A549 (cell line): ENCODE data around the gene RYR1. TPM values are rescaled to one million over a fixed set of nuclear protein-coding genes. Genes with fewer than 3 reads are reported as not detected.

Source experiments
- ATAC-seq, 2 experiments: fragments of 200-7000 bp in 1 of 2; fragments of >200 bp in 1 of 2; cut with Nextera tagmentation in 1 of 2; cut with Tn5 transposase in 1 of 2; 3 replicates each; pipeline versions ENCODE4 v1.8.0 to v1.9.1; 2018 to 2020; ENCODE audit warnings: mild to moderate bottlenecking in 1 of 2, moderate library complexity in 1 of 2
- CTCF ChIA-PET: fragments of 300-600 bp; sonication (Branson Sonifier 250); formaldehyde crosslinking; extraction: SDS; loops from one replicate; lab custom pipeline; 2021; ENCODE audit warnings: antibody characterized with exemption, inconsistent platforms; lab: Yijun Ruan, JAX
- POLR2A ChIA-PET: fragments of 350-600 bp; formaldehyde crosslinking; extraction: SDS; loops from one replicate; lab custom pipeline; 2021; ENCODE audit warnings: antibody characterized with exemption, inconsistent platforms; lab: Yijun Ruan, JAX
- DNase-seq, 2 experiments: peaks; one replicate each; pipeline versions ENCODE4 v3.0.0 to v3.0.0-alpha.2; 2011 to 2016; ENCODE audit warnings: low read depth in 1 of 2, low spot score in 1 of 2
- FAIRE-seq: peaks from 2 replicates; lab custom pipeline; 2011; peaks lifted over from hg19 to GRCh38; lab: Jason Lieb, UNC
- H3K27ac ChIP-seq, 2 experiments: fragments of >200 bp; sonication (Bioruptor Twin); formaldehyde crosslinking; 3 replicates each; pipeline ENCODE4 v1.5.1; 2016 to 2017
- H3K4me1 ChIP-seq: fragments of >200 bp; sonication (Bioruptor Twin); formaldehyde crosslinking; 3 replicates; pipeline ENCODE4 v1.6.1; 2016
- H3K4me2 ChIP-seq: fragments of >200 bp; sonication (Bioruptor Twin); formaldehyde crosslinking; 3 replicates; pipeline ENCODE4 v1.6.1; 2016
- H3K4me3 ChIP-seq: fragments of >200 bp; sonication (Bioruptor Twin); formaldehyde crosslinking; 3 replicates; pipeline ENCODE4 v1.5.1; 2016
- H3K9me3 ChIP-seq: fragments of >200 bp; sonication (Bioruptor Twin); formaldehyde crosslinking; 3 replicates; pipeline ENCODE4 v1.6.1; 2016
- ATOH8 ChIP-seq: fragments of 250-450 bp; sonication (Bioruptor Pico); IDR thresholded peaks from 2 replicates; pipeline ENCODE4 v1.5.0; 2020; ENCODE audit warnings: low read depth, mild to moderate bottlenecking, moderate library complexity
- BCL3 ChIP-seq: fragments of >200 bp; sonication (Bioruptor Twin); formaldehyde crosslinking; IDR thresholded peaks from 3 replicates; pipeline ENCODE4 v1.6.1; 2016
- CHD2 ChIP-seq: fragments of 150-350 bp; IDR thresholded peaks from 2 replicates; pipeline ENCODE4 v1.6.1; 2014; ENCODE audit warnings: low read length; ENCODE audit not compliant: partially characterized antibody
- EHF ChIP-seq: fragments of 250-450 bp; sonication (Bioruptor Pico); IDR thresholded peaks from 2 replicates; pipeline ENCODE4 v1.5.0; 2020; ENCODE audit warnings: mild to moderate bottlenecking
- HEYL ChIP-seq: fragments of 250-450 bp; sonication (Bioruptor Pico); IDR thresholded peaks from 2 replicates; pipeline ENCODE4 v1.8.0; 2021; ENCODE audit warnings: mild to moderate bottlenecking, moderate library complexity
- HOXB13 ChIP-seq: fragments of 250-450 bp; sonication (Bioruptor Pico); IDR thresholded peaks from 2 replicates; pipeline ENCODE4 v1.5.0; 2020; ENCODE audit warnings: low read depth, mild to moderate bottlenecking, moderate library complexity
- HOXB5 ChIP-seq: fragments of 250-450 bp; sonication (Bioruptor Pico); IDR thresholded peaks from 2 replicates; pipeline ENCODE4 v1.5.0; 2020; ENCODE audit warnings: mild to moderate bottlenecking, moderate library complexity
- JUN ChIP-seq, 2 experiments: fragments of >200 bp; sonication (Bioruptor Twin); formaldehyde crosslinking; IDR thresholded peaks; 2 replicates in 1 of 2; 3 replicates in 1 of 2; pipeline ENCODE4 v1.6.1; 2016 to 2017
- KDM5A ChIP-seq: fragments of 200-600 bp; sonication (generic); IDR thresholded peaks from 2 replicates; pipeline ENCODE4 v1.6.1; 2016; ENCODE audit warnings: antibody characterized with exemption, mild to moderate bottlenecking
- NPAS2 ChIP-seq: fragments of 250-450 bp; sonication (Bioruptor Pico); IDR thresholded peaks from 2 replicates; pipeline ENCODE4 v1.8.0; 2022; ENCODE audit warnings: mild to moderate bottlenecking, moderate library complexity, borderline replicate concordance
- POLR2AphosphoS2 ChIP-seq: conservative IDR thresholded peaks from 2 replicates; pipeline ENCODE4 v1.6.1; 2012; ENCODE audit warnings: low read length, improper control_type of control experiment, inconsistent platforms
- SREBF2 ChIP-seq: fragments of 450-650 bp; IDR thresholded peaks from 2 replicates; pipeline ENCODE4 v1.6.1; 2014; ENCODE audit warnings: mild to moderate bottlenecking, moderate library complexity
- TFCP2L1 ChIP-seq: fragments of 250-450 bp; sonication (Bioruptor Pico); IDR thresholded peaks from 2 replicates; pipeline ENCODE4 v1.5.0; 2021; ENCODE audit warnings: mild to moderate bottlenecking
- USF2 ChIP-seq: fragments of 450-650 bp; IDR thresholded peaks from 2 replicates; pipeline ENCODE4 v1.6.1; 2014; ENCODE audit warnings: antibody characterized with exemption
- ZC3H11A ChIP-seq: fragments of 450-650 bp; IDR thresholded peaks from 2 replicates; pipeline ENCODE4 v1.6.1; 2014; ENCODE audit warnings: antibody characterized with exemption, mild to moderate bottlenecking
- ZSCAN20 ChIP-seq: fragments of 250-450 bp; sonication (Bioruptor Pico); IDR thresholded peaks from 2 replicates; pipeline ENCODE4 v1.8.0; 2022; ENCODE audit warnings: mild to moderate bottlenecking, moderate library complexity
- WGBS: methylation state at CpG from one replicate; pipeline ENCODE4 v1.1.6; 2017; ENCODE audit errors: missing lambda C conversion rate; 5-methylcytosine and 5-hydroxymethylcytosine counted together
- polyA plus RNA-seq, 4 experiments: library from polyadenylated mRNA; depleted of rRNA in 3 of 4; stranded (reverse); fragments of >200 nt; fragmentation: RNase III in 1 of 4; extraction: RNeasy Plus Mini Kit Qiagen cat#74134 plus additional on column Dnase treatment in 1 of 4; gene quantifications; 2 replicates in 3 of 4; 3 replicates in 1 of 4; pipeline ENCODE4 v1.2.3, GENCODE V29; 2011 to 2017
- TF ChIP-seq, protein P1 (sequence below): fragments of 200-600 bp; sonication (generic); IDR thresholded peaks from 2 replicates; pipeline ENCODE4 v1.6.1; 2016; ENCODE audit warnings: antibody characterized with exemption, mild to moderate bottlenecking, moderate library complexity
- TF ChIP-seq, protein P2 (sequence below): fragments of 250-450 bp; sonication (Bioruptor Pico); IDR thresholded peaks from 2 replicates; pipeline ENCODE4 v1.5.0; 2021; ENCODE audit warnings: mild to moderate bottlenecking, moderate library complexity, borderline replicate concordance

Gene RYR1
- polyA plus RNA-seq, 2 of the 4 experiments (the other 2 are of a cell fraction): 1.4 to 3.1 TPM

DNA sequence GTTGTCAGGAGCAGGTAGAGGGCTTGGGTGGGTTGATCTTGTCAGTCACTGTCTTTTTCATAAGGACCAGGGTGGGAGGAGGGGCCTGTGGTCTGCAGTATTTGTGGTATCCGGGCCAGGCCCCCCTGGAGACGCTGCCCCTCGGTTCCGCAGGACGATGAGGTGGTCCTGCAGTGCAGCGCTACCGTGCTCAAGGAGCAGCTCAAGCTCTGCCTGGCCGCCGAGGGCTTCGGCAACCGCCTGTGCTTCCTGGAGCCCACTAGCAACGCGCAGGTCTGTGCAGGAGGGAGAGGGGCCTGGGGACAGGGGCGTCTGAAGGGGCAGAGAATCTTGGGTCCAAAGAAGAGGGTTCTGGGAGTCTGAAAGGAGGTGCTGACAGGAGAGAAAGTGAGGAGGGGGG, 7.1 kb downstream of the RYR1 start:
- ATAC-seq (no peak), DNase-seq (no peak), FAIRE-seq (no peak)
- Histone ChIP-seq H3K27ac (no peak overlapping the region), H3K4me1 (no peaks in the 10 kb centered on the region), H3K4me3 (no peak overlapping the region), H3K9me3 (no peaks in the 10 kb centered on the region)
- WGBS: 72% methylated on average over 14 of the region's 14 CpGs
- POLR2A ChIA-PET: no interaction called here
- TF ChIP-seq ZC3H11A (no peak), HOXB13 (no peak), JUN (IDR thresholded peaks at IDR 0.05) (no peak), BCL3 (no peak), EHF (CRISPR knock-in tag) (no peak), CHD2 (no peak), ZSCAN20 (no peak), USF2 (no peak), KDM5A (no peak), TFCP2L1 (CRISPR knock-in tag) (no peak), POLR2AphosphoS2 (no peak), HEYL (CRISPR knock-in tag) (no peak), NPAS2 (CRISPR knock-in tag) (no peak), HOXB5 (no peak), ATOH8 (CRISPR knock-in tag) (no peak), SREBF2 (no peak)
- TF ChIP-seq, protein P1, sequence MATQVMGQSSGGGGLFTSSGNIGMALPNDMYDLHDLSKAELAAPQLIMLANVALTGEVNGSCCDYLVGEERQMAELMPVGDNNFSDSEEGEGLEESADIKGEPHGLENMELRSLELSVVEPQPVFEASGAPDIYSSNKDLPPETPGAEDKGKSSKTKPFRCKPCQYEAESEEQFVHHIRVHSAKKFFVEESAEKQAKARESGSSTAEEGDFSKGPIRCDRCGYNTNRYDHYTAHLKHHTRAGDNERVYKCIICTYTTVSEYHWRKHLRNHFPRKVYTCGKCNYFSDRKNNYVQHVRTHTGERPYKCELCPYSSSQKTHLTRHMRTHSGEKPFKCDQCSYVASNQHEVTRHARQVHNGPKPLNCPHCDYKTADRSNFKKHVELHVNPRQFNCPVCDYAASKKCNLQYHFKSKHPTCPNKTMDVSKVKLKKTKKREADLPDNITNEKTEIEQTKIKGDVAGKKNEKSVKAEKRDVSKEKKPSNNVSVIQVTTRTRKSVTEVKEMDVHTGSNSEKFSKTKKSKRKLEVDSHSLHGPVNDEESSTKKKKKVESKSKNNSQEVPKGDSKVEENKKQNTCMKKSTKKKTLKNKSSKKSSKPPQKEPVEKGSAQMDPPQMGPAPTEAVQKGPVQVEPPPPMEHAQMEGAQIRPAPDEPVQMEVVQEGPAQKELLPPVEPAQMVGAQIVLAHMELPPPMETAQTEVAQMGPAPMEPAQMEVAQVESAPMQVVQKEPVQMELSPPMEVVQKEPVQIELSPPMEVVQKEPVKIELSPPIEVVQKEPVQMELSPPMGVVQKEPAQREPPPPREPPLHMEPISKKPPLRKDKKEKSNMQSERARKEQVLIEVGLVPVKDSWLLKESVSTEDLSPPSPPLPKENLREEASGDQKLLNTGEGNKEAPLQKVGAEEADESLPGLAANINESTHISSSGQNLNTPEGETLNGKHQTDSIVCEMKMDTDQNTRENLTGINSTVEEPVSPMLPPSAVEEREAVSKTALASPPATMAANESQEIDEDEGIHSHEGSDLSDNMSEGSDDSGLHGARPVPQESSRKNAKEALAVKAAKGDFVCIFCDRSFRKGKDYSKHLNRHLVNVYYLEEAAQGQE: no peak
- TF ChIP-seq, protein P2, sequence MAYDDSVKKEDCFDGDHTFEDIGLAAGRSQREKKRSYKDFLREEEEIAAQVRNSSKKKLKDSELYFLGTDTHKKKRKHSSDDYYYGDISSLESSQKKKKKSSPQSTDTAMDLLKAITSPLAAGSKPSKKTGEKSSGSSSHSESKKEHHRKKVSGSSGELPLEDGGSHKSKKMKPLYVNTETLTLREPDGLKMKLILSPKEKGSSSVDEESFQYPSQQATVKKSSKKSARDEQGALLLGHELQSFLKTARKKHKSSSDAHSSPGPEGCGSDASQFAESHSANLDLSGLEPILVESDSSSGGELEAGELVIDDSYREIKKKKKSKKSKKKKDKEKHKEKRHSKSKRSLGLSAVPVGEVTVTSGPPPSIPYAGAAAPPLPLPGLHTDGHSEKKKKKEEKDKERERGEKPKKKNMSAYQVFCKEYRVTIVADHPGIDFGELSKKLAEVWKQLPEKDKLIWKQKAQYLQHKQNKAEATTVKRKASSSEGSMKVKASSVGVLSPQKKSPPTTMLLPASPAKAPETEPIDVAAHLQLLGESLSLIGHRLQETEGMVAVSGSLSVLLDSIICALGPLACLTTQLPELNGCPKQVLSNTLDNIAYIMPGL (CRISPR knock-in tag): no peak
- TF ChIP-seq, all 56 proteins: peak for 0
- H3K4me2 ChIP-seq: no peak overlapping the region
- CTCF ChIA-PET: interaction anchor here (0.9 to 8.2 kb wide), 5 partner anchors 12 to 82 kb away, joined by 3 to 65 read pairs (median 3); partner anchors contain the start of gene FAM98C
